Measurements from ENCODE around the gene ISYNA1. TPM values are rescaled to one million over a fixed set of nuclear protein-coding genes. Genes with fewer than 3 reads are reported as not detected.

ISYNA1 gene
- total RNA-seq, 1 donor from 2014 or later, result 81.7 TPM

DNA sequence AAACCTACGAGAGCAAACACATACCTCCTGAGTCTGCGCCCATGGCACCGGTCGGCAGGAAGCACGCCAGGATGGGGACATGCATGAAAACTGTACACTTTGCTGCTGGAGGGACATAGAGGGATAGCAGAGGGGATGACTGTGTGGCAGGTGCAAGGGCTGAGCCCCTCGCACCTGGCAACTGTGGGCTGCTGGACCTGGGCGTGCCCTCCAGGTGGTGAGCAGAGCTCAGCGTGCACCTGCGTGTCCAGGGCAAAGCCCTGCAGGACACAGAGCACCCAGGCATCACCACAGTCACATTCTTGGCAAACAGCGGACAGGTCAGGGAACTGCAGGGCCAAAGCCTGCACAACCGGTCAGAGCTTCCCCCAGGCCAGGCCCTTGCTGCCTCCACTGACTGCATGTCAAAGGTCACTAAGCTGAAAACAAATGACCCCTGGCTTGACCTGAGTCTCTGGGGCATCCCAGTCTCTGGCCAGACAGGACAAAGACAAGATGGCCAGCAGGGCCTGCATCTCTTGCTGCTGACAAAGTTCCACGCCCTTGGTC is 9.0 kb upstream of the ISYNA1 start:
- Histone ChIP-seq H3K36me3 (no peaks in the 10 kb centered on the region), H2AFZ (replicated peaks) (no peak overlapping the region), H3K27me3 (no peaks in the 10 kb centered on the region), H4K20me1 (ENCODE audit: low read depth) (peaks cover 9% of the 10 kb centered on the region), H3K27ac (no peak overlapping the region), H3K4me3 (no peak overlapping the region), H3K9ac (no peak overlapping the region), H3K79me2 (ENCODE audit: low read depth) (no peaks in the 10 kb centered on the region), H3F3A (ENCODE audit: low read depth) (no peaks in the 10 kb centered on the region), H3K4me2 (no peak overlapping the region), H3K9me3 (ENCODE audit: low read depth) (no peaks in the 10 kb centered on the region), H3K4me1 (no peaks in the 10 kb centered on the region)
- Mint-ChIP-seq H3K27ac (peak overlapping the region; percentile 50), H3K36me3 (peaks cover 13% of the 10 kb centered on the region), H3K27me3 (ENCODE audit: insufficient read depth, low read depth) (peaks cover 6% of the 10 kb centered on the region), H3K4me1 (peaks cover 21% of the 10 kb centered on the region), H3K4me3 (no peak overlapping the region), H3K9me3 (peaks cover 2% of the 10 kb centered on the region)
- no peak for DNase-seq (ENCODE audit: low spot score)
- TF ChIP-seq EZH2 (IDR thresholded peaks at IDR 0.05), result no peak

DNA sequence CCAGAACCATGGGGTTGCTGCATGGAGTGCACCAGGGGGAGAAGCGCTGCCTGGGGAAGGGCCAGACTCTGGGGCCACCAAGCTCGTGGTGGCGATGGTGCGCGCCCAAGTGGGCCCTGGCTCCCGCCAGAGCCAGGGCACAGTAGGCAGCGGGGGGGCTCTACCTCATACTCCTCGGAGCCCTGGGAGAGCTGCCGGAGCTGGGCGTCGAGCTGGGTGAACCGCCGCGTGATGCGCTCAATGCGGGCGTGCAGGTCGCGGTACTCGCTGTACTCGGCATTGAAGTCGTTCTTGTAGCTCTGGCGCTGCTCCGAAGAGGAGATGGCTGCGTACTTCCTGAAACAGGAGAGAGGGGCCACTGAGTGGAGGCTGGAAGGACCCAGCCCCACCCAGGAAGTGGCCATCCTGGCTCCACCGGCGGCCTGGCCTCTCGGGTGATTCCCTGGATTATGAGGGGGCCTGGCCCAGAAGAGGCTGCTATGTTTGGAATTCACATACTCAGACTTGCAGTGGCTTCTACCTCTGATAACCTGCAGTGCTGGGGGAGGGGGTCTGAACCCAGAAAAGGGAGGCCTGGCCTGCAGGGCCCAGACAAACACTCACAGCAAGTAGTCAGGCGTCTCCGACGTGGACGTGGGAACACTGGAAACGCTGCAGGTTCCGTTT is 8.3 kb upstream of the ISYNA1 start:
- Histone ChIP-seq H3K36me3 (no peaks in the 10 kb centered on the region), H3K27ac (no peak overlapping the region), H4K20me1 (ENCODE audit: low read depth) (peaks cover 6% of the 10 kb centered on the region), H3K9ac (no peak overlapping the region), H3K4me2 (no peak overlapping the region), H2AFZ (replicated peaks) (no peak overlapping the region), H3K4me3 (no peak overlapping the region), H3K9me3 (ENCODE audit: low read depth) (no peaks in the 10 kb centered on the region), H3K79me2 (ENCODE audit: low read depth) (no peaks in the 10 kb centered on the region), H3K27me3 (no peaks in the 10 kb centered on the region), H3K4me1 (no peaks in the 10 kb centered on the region), H3F3A (ENCODE audit: low read depth) (no peaks in the 10 kb centered on the region)
- Mint-ChIP-seq H3K27ac (peak overlapping the region; percentile 50), H3K4me3 (no peak overlapping the region), H3K27me3 (ENCODE audit: insufficient read depth, low read depth) (peaks cover 6% of the 10 kb centered on the region), H3K9me3 (peaks cover 2% of the 10 kb centered on the region), H3K36me3 (peaks cover 13% of the 10 kb centered on the region), H3K4me1 (peaks cover 22% of the 10 kb centered on the region)
- TF ChIP-seq EZH2phosphoT487 (IDR thresholded peaks at IDR 0.05), result no peak
- TF ChIP-seq, protein P1, sequence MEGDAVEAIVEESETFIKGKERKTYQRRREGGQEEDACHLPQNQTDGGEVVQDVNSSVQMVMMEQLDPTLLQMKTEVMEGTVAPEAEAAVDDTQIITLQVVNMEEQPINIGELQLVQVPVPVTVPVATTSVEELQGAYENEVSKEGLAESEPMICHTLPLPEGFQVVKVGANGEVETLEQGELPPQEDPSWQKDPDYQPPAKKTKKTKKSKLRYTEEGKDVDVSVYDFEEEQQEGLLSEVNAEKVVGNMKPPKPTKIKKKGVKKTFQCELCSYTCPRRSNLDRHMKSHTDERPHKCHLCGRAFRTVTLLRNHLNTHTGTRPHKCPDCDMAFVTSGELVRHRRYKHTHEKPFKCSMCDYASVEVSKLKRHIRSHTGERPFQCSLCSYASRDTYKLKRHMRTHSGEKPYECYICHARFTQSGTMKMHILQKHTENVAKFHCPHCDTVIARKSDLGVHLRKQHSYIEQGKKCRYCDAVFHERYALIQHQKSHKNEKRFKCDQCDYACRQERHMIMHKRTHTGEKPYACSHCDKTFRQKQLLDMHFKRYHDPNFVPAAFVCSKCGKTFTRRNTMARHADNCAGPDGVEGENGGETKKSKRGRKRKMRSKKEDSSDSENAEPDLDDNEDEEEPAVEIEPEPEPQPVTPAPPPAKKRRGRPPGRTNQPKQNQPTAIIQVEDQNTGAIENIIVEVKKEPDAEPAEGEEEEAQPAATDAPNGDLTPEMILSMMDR (IDR thresholded peaks at IDR 0.05), result no peak
- no peak for TF ChIP-seq EZH2 (IDR thresholded peaks at IDR 0.05)
- DNase-seq (ENCODE audit: low spot score), result no peak

DNA sequence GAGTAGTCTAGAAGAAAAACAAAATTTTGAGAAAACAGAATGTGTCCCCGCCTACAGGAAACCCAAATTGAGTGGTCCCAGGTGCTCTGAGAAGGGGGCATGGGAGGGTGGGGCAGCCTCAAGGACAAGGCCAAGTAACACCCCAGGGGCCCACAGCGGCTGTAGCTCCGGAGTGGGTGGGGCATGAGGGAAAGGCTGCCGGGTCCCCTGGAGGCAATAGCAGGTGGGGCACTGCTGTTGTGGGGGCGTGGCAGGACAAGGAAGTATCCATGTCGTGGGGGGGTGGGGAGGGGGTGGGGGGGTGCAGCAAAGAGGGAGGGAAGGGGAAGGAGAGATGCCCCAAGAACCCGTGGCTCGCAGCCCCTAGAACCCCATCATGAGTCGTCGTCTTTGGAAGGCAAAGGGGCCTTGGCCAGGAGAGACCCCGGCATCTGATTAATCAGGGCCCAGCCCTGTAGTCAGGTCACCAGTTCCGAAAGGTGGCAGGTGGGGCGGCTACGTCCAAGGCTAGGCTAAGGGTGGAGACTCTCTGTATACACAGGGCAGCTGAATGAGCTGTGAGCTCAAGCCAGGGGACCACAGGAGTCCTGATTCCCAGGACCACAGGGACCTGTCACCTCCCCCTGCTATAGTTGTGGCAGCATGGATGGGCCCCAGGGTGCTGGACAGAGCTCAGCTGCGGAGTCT is 7.5 kb upstream of the ISYNA1 start:
- H3K27me3 Mint-ChIP-seq (ENCODE audit: insufficient read depth, low read depth), result peaks cover 5% of the 10 kb centered on the region
- Histone ChIP-seq H3K27me3 (no peaks in the 10 kb centered on the region), H3K9me3 (ENCODE audit: low read depth) (no peaks in the 10 kb centered on the region), H3F3A (ENCODE audit: low read depth) (peaks cover 6% of the 10 kb centered on the region), H3K4me1 (no peaks in the 10 kb centered on the region), H2AFZ (replicated peaks) (no peak overlapping the region), H3K79me2 (ENCODE audit: low read depth) (no peaks in the 10 kb centered on the region), H3K9ac (no peak overlapping the region), H3K4me2 (no peak overlapping the region), H3K4me3 (no peak overlapping the region), H4K20me1 (ENCODE audit: low read depth) (no peaks in the 10 kb centered on the region), H3K36me3 (no peaks in the 10 kb centered on the region), H3K27ac (no peak overlapping the region)
- H3K36me3 Mint-ChIP-seq, result peaks cover 11% of the 10 kb centered on the region
- TF ChIP-seq EZH2 (IDR thresholded peaks at IDR 0.05), result no peak
- TF ChIP-seq, protein P1 (IDR thresholded peaks at IDR 0.05), result no peak
- TF ChIP-seq EZH2phosphoT487 (IDR thresholded peaks at IDR 0.05), result no peak
- DNase-seq (ENCODE audit: low spot score), result no peak
- peaks cover 2% of the 10 kb centered on the region for H3K9me3 Mint-ChIP-seq
- no peak overlapping the region for H3K27ac Mint-ChIP-seq
- peaks cover 27% of the 10 kb centered on the region for H3K4me1 Mint-ChIP-seq
- H3K4me3 Mint-ChIP-seq, result no peak overlapping the region

DNA sequence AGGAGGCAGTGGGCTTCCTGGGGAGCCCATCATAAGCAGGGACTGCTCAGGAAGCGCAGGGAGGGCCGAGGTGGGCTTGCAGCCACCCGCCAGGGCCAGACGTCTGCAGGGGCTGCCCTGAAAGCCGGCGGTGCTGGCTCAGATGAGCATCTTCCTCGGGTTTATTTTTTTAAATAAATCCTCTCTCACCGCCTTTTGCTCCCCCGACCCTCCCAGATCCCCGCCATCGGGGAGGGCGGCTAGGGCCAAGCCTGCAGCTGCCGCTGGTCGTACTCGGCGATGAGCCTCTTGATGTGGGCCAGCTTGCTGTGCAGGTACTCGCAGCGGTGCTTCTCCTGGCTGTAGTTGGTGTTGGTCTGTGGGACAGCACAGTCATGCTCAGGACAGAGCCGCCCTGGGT is 6.6 kb upstream of the ISYNA1 start:
- Histone ChIP-seq H3F3A (ENCODE audit: low read depth) (peaks cover 15% of the 10 kb centered on the region), H3K9me3 (ENCODE audit: low read depth) (no peaks in the 10 kb centered on the region), H4K20me1 (ENCODE audit: low read depth) (no peaks in the 10 kb centered on the region), H2AFZ (replicated peaks) (no peak overlapping the region), H3K36me3 (no peaks in the 10 kb centered on the region), H3K4me2 (no peak overlapping the region), H3K27ac (no peak overlapping the region), H3K4me3 (no peak overlapping the region), H3K79me2 (ENCODE audit: low read depth) (no peaks in the 10 kb centered on the region), H3K4me1 (peaks cover 8% of the 10 kb centered on the region), H3K27me3 (no peaks in the 10 kb centered on the region), H3K9ac (no peak overlapping the region)
- no peak for TF ChIP-seq EZH2phosphoT487 (IDR thresholded peaks at IDR 0.05)
- TF ChIP-seq EZH2 (IDR thresholded peaks at IDR 0.05), result no peak
- TF ChIP-seq, protein P1 (IDR thresholded peaks at IDR 0.05), result no peak
- H3K4me3 Mint-ChIP-seq, result no peak overlapping the region
- H3K27me3 Mint-ChIP-seq (ENCODE audit: insufficient read depth, low read depth), result peaks cover 5% of the 10 kb centered on the region
- peaks cover 2% of the 10 kb centered on the region for H3K9me3 Mint-ChIP-seq
- H3K36me3 Mint-ChIP-seq, result peaks cover 11% of the 10 kb centered on the region
- no peak overlapping the region for H3K27ac Mint-ChIP-seq
- no peak for DNase-seq (ENCODE audit: low spot score)
- peaks cover 35% of the 10 kb centered on the region for H3K4me1 Mint-ChIP-seq
